Activated CD4-positive, alpha-beta T cell treated with anti-CD3 and anti-CD28 coated beads for 36 hours (primary cell): ENCODE results near the gene TET3. TPM values are rescaled to one million over a fixed set of nuclear protein-coding genes. Genes with fewer than 3 reads are reported as not detected.

ENCODE experiments used
- ATAC-seq: fragments of 200-7000 bp; cut with Tn5 transposase; one replicate; pipeline ENCODE4 v1.10.0; 2021; ENCODE audit warnings: mild to moderate bottlenecking, moderate library complexity
- CTCF ChIA-PET: fragments of 350-600 bp; sonication (Branson Sonifier 250); formaldehyde crosslinking; loops from one replicate; lab custom pipeline; 2021; ENCODE audit warnings: antibody characterized with exemption; lab: Charles Lee
- POLR2A ChIA-PET: fragments of 350-600 bp; sonication (Branson Sonifier 250); formaldehyde crosslinking; loops from one replicate; lab custom pipeline; 2021; ENCODE audit warnings: antibody characterized with exemption, inconsistent platforms; lab: Charles Lee
- DNase-seq: peaks from one replicate; pipeline ENCODE4 v3.0.0-alpha.2; 2020
- H3K27ac Mint-ChIP-seq: one replicate; pipeline ENCODE4 v1.8.0; 2021; ENCODE audit warnings: mixed read lengths
- H3K27me3 Mint-ChIP-seq: one replicate; pipeline ENCODE4 v1.8.0; 2021; ENCODE audit warnings: mixed read lengths
- H3K36me3 Mint-ChIP-seq: one replicate; pipeline ENCODE4 v1.8.0; 2021; ENCODE audit warnings: low read depth, mixed read lengths
- H3K4me1 Mint-ChIP-seq: one replicate; pipeline ENCODE4 v1.8.0; 2021; ENCODE audit warnings: mixed read lengths
- H3K4me3 Mint-ChIP-seq: one replicate; pipeline ENCODE4 v1.8.0; 2021; ENCODE audit warnings: mild to moderate bottlenecking, moderate library complexity, mixed read lengths
- H3K9me3 Mint-ChIP-seq: one replicate; pipeline ENCODE4 v1.8.0; 2021; ENCODE audit warnings: low read depth, mixed read lengths
- intact Hi-C, 2 experiments: fragments of 100-400 bp; cut with DNase I in 1 of 2; cut with micrococcal nuclease in 1 of 2; formaldehyde crosslinking; loops; one replicate each; pipeline versions ENCODE4 v1.14.2 to v1.15.1; 2022 to 2024; cut with DNase I, micrococcal nuclease
- total RNA-seq, 2 experiments: library from RNA; stranded (reverse); gene quantifications; one replicate each; pipeline ENCODE4 v1.2.3, GENCODE V29; 2021

The TET3 gene
- total RNA-seq, 2 experiments from 2014 or later: 15.0 to 17.3 TPM

- DNase-seq (no peak), ATAC-seq (no peak)
- Mint-ChIP-seq H3K9me3 (no peaks in the 10 kb centered on the region), H3K4me3 (peak overlapping the region; percentile 23), H3K4me1 (peaks cover 75% of the 10 kb centered on the region), H3K36me3 (peaks cover 14% of the 10 kb centered on the region), H3K27me3 (no peaks in the 10 kb centered on the region), H3K27ac (peak overlapping the region; percentile 40)
- intact Hi-C loops: no loop called here
- POLR2A ChIA-PET: interaction anchor here (1.0 kb wide), 1 partner anchor 62 kb away, joined by 4 read pairs; no protein-coding TSS in a partner anchor
- CTCF ChIA-PET: interaction anchor here (0.6 kb wide), 2 partner anchors 45 to 195 kb away, joined by 3 to 4 read pairs; no protein-coding TSS in a partner anchor
Measured at GRCh38 chr2:74004212-74005182, 19.8 kb downstream of the TET3 start.

DNA sequence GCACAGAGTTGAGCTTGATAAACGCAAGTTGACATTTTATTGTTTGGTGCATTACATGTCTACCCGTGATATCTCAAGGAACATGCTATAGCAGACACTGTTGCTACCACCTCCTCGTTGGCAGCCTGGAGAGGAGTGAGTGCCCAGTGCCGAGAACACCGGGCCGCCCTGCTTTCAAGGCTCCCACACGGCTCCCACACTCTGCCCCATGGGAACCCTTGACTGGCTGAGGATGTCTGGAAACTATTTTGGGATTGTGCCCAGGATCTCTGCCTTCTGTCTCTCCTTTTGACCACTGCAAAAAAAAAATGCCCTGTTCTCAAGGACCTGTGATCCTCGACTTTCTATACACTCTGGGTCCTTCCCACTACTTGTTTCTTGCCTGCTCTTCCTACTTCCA is 21.1 kb downstream of the TET3 start:
- ATAC-seq: no peak
- no peak for DNase-seq
- Mint-ChIP-seq H3K4me3 (no peak overlapping the region), H3K36me3 (peaks cover 16% of the 10 kb centered on the region), H3K4me1 (peaks cover 70% of the 10 kb centered on the region), H3K27me3 (no peaks in the 10 kb centered on the region), H3K27ac (no peak overlapping the region), H3K9me3 (no peaks in the 10 kb centered on the region)
- intact Hi-C loops: no loop called here
- POLR2A ChIA-PET: no interaction called here
- CTCF ChIA-PET: interaction anchor here (0.6 to 1.0 kb wide), 3 partner anchors 15 to 169 kb away, joined by 3 to 4 read pairs (median 4); no protein-coding TSS in a partner anchor

DNA sequence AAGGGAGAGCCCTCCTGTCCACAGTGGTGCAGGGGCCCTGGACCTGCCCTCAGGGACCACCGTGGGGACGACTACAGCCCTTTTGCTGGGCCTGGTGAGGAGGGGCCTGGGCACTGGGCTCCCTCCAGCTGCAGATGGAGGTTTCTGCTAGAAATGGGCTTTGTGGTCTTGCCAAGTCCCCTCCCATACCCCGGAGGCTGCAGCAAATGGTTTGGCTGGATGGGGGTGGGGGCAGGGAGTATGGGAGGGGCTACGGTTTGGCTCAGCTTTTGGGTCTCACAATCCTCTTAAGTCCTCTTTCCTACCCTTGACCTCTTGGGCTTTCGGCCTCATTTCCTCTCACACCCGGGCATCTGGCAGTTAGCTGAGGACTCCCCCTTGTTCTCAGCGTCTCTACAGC is 21.7 kb downstream of the TET3 start:
- ATAC-seq: no peak
- no peak overlapping the region for H3K4me3 Mint-ChIP-seq
- DNase-seq: no peak
- CTCF ChIA-PET: interaction anchor here (0.6 to 0.7 kb wide), 2 partner anchors 19 to 155 kb away, joined by 3 to 5 read pairs; no protein-coding TSS in a partner anchor
- H3K36me3 Mint-ChIP-seq: peaks cover 16% of the 10 kb centered on the region
- POLR2A ChIA-PET: interaction anchor here (0.7 kb wide), 1 partner anchor 265 kb away, joined by 3 read pairs; no protein-coding TSS in a partner anchor
- intact Hi-C loops: no loop called here
- H3K4me1 Mint-ChIP-seq: peaks cover 63% of the 10 kb centered on the region
- H3K9me3 Mint-ChIP-seq: no peaks in the 10 kb centered on the region
- no peak overlapping the region for H3K27ac Mint-ChIP-seq
- no peaks in the 10 kb centered on the region for H3K27me3 Mint-ChIP-seq

GRCh38 chr2:74007121-74007520 is 22.4 kb downstream of the TET3 start:
- no peak for ATAC-seq
- peaks cover 16% of the 10 kb centered on the region for H3K36me3 Mint-ChIP-seq
- intact Hi-C loops: no loop called here
- H3K4me1 Mint-ChIP-seq: peaks cover 58% of the 10 kb centered on the region
- POLR2A ChIA-PET: no interaction called here
- H3K4me3 Mint-ChIP-seq: no peak overlapping the region
- DNase-seq: no peak
- H3K9me3 Mint-ChIP-seq: no peaks in the 10 kb centered on the region
- no peaks in the 10 kb centered on the region for H3K27me3 Mint-ChIP-seq
- H3K27ac Mint-ChIP-seq: no peak overlapping the region
- CTCF ChIA-PET: interaction anchor here (0.7 kb wide), 1 partner anchor 43 kb away, joined by 3 read pairs; no protein-coding TSS in a partner anchor

DNA sequence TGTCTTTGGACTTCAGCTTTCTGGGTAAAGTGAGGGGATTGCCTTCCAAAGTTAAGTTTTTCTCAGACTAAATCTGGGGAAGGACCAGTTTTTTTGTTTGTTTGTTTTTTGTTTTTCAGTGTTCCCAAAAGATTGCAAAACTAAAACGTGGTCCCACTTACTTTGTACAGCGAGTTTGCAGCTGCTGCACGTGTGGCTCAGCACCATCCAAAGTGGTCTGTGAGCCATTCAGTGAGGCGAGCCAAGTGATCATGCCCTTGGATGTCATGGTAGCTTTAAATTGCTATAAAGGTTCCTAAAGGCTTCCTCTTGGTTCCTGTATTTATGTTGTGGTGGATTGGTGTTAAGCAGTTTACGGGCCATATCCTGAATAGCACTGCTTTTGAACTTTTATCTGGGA is 23.0 kb downstream of the TET3 start:
- POLR2A ChIA-PET: no interaction called here
- Mint-ChIP-seq H3K27me3 (no peaks in the 10 kb centered on the region), H3K36me3 (peaks cover 16% of the 10 kb centered on the region), H3K9me3 (no peaks in the 10 kb centered on the region), H3K4me3 (no peak overlapping the region), H3K27ac (no peak overlapping the region), H3K4me1 (peaks cover 61% of the 10 kb centered on the region)
- DNase-seq: no peak
- no peak for ATAC-seq
- CTCF ChIA-PET: interaction anchor here (0.7 to 0.8 kb wide), 2 partner anchors 14 to 44 kb away, joined by 3 to 4 read pairs; no protein-coding TSS in a partner anchor
- intact Hi-C loops: no loop called here

DNA sequence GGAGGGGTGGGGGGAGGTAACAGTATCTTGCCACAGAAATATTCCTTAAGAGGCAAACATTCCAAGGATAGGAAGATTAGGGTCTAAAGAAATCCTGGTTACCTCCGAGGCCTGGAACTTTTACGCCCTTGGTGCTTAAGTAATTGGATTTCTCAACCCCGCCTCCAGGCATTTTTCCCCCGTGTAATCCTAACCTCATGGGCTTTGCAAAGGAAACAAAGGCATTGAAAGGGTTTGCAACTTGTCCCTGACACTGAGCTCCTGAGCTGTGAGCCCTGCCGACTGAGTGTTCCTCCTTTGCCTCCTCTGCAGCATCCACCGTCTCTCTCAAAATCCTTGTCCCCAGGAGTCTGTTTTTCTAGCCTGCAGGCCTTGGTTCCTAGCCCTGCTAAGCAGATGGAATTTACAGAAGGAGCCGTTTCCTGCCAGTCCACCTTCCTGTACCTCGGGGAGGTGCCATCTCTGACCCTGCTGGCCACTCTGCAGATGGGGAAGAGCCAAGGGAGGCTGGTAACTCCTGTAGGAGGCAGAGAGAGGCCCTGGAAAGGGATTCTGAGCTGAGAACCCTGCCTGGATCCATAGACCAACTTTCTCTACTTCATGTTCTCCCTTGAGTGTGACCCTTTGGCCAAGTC is 24.2 kb downstream of the TET3 start:
- CTCF ChIA-PET: interaction anchor here (0.8 kb wide), 1 partner anchor 13 kb away, joined by 4 read pairs; no protein-coding TSS in a partner anchor
- Mint-ChIP-seq H3K4me3 (no peak overlapping the region), H3K27me3 (no peaks in the 10 kb centered on the region), H3K9me3 (no peaks in the 10 kb centered on the region), H3K36me3 (peaks cover 15% of the 10 kb centered on the region), H3K4me1 (peaks cover 52% of the 10 kb centered on the region), H3K27ac (no peak overlapping the region)
- intact Hi-C loops: no loop called here
- DNase-seq (no peak), ATAC-seq (no peak)
- POLR2A ChIA-PET: no interaction called here

GRCh38 chr2:74009577-74009976 is 24.9 kb downstream of the TET3 start:
- Mint-ChIP-seq H3K27ac (peak overlapping the region; percentile 38), H3K27me3 (no peaks in the 10 kb centered on the region), H3K36me3 (peaks cover 14% of the 10 kb centered on the region), H3K4me3 (no peak overlapping the region), H3K4me1 (peaks cover 45% of the 10 kb centered on the region), H3K9me3 (no peaks in the 10 kb centered on the region)
- ChIA-PET POLR2A (interaction anchor here (1.3 kb wide), 1 partner anchor 22 kb away, joined by 5 read pairs; no protein-coding TSS in a partner anchor), CTCF (no interaction called here)
- ATAC-seq (no peak), DNase-seq (no peak)
- intact Hi-C loops: no loop called here

GRCh38 chr2:74010087-74010541 is 25.4 kb downstream of the TET3 start:
- no peak for DNase-seq
- intact Hi-C loops: no loop called here
- no peak overlapping the region for H3K27ac Mint-ChIP-seq
- ChIA-PET POLR2A (interaction anchor here (1.3 kb wide), 1 partner anchor 22 kb away, joined by 5 read pairs; no protein-coding TSS in a partner anchor), CTCF (no interaction called here)
- H3K4me3 Mint-ChIP-seq: no peak overlapping the region
- peaks cover 15% of the 10 kb centered on the region for H3K36me3 Mint-ChIP-seq
- H3K4me1 Mint-ChIP-seq: peaks cover 44% of the 10 kb centered on the region
- H3K9me3 Mint-ChIP-seq: no peaks in the 10 kb centered on the region
- no peaks in the 10 kb centered on the region for H3K27me3 Mint-ChIP-seq
- ATAC-seq: no peak

- intact Hi-C loops: no loop called here
- H3K27ac Mint-ChIP-seq: no peak overlapping the region
- no peak for DNase-seq
- H3K36me3 Mint-ChIP-seq: peaks cover 12% of the 10 kb centered on the region
- H3K4me1 Mint-ChIP-seq: peaks cover 40% of the 10 kb centered on the region
- H3K27me3 Mint-ChIP-seq: no peaks in the 10 kb centered on the region
- POLR2A ChIA-PET: no interaction called here
- H3K4me3 Mint-ChIP-seq: no peak overlapping the region
- ATAC-seq: no peak
- CTCF ChIA-PET: interaction anchor here (1.1 kb wide), 1 partner anchor 230 kb away, joined by 3 read pairs; no protein-coding TSS in a partner anchor
- H3K9me3 Mint-ChIP-seq: no peaks in the 10 kb centered on the region
Measured at GRCh38 chr2:74011246-74011645, 26.5 kb downstream of the TET3 start.

- intact Hi-C loops: no loop called here
- H3K27me3 Mint-ChIP-seq: no peaks in the 10 kb centered on the region
- no peak overlapping the region for H3K4me3 Mint-ChIP-seq
- ChIA-PET CTCF (no interaction called here), POLR2A (no interaction called here)
- H3K4me1 Mint-ChIP-seq: peaks cover 32% of the 10 kb centered on the region
- peaks cover 16% of the 10 kb centered on the region for H3K36me3 Mint-ChIP-seq
- DNase-seq: no peak
- ATAC-seq: no peak
- H3K9me3 Mint-ChIP-seq: no peaks in the 10 kb centered on the region
- no peak overlapping the region for H3K27ac Mint-ChIP-seq
Measured at GRCh38 chr2:74014813-74015212, 30.1 kb downstream of the TET3 start.

GRCh38 chr2:74017223-74017622 is 32.5 kb downstream of the TET3 start:
- H3K4me1 Mint-ChIP-seq: peaks cover 45% of the 10 kb centered on the region
- peaks cover 14% of the 10 kb centered on the region for H3K36me3 Mint-ChIP-seq
- H3K9me3 Mint-ChIP-seq: no peaks in the 10 kb centered on the region
- H3K27me3 Mint-ChIP-seq: no peaks in the 10 kb centered on the region
- no peak overlapping the region for H3K4me3 Mint-ChIP-seq
- ChIA-PET POLR2A (interaction anchor here (1.0 kb wide), 1 partner anchor 9 kb away, joined by 3 read pairs; no protein-coding TSS in a partner anchor), CTCF (interaction anchor here (0.5 to 1.4 kb wide), 3 partner anchors 15 to 193 kb away, joined by 3 to 6 read pairs (median 5); no protein-coding TSS in a partner anchor)
- DNase-seq (no peak), ATAC-seq (peak; percentile 60)
- intact Hi-C loops: no loop called here
- no peak overlapping the region for H3K27ac Mint-ChIP-seq
